Measurements from ENCODE around the gene QPCTL.

The QPCTL gene

GRCh38 chr19:45692187-45693105, at the start of gene QPCTL:
Gene QPCTL, plus strand, starts transcription at chr19:45692666. Its CDS starts 38 bp downstream, at chr19:45692704.
- DNase-seq, result peak; percentile 100

- peak; percentile 80 for DNase-seq
Observed at GRCh38 chr19:45643024-45643926, 49.2 kb upstream of the QPCTL start.

GRCh38 chr19:45643927-45644771, 48.3 kb upstream of the QPCTL start:
- DNase-seq, result no peak

- no peak for DNase-seq
Observed at GRCh38 chr19:45645068-45645630, 47.3 kb upstream of the QPCTL start.

GRCh38 chr19:45645631-45646344, 46.7 kb upstream of the QPCTL start:
- DNase-seq, result peak; percentile 93

GRCh38 chr19:45646345-45646698, 46.1 kb upstream of the QPCTL start:
- DNase-seq, result no peak

- DNase-seq, result no peak
Observed at GRCh38 chr19:45650722-45651121, 41.7 kb upstream of the QPCTL start.

- no peak for DNase-seq
Observed at GRCh38 chr19:45653634-45654033, 38.8 kb upstream of the QPCTL start.

GRCh38 chr19:45655073-45655472, 37.4 kb upstream of the QPCTL start:
- no peak for DNase-seq

GRCh38 chr19:45657520-45658167, 34.8 kb upstream of the QPCTL start:
- DNase-seq, result no peak

GRCh38 chr19:45659096-45659729, 33.3 kb upstream of the QPCTL start:
- DNase-seq, result no peak

- DNase-seq, result no peak
Observed at GRCh38 chr19:45660636-45661035, 31.8 kb upstream of the QPCTL start.

- DNase-seq, result no peak
Observed at GRCh38 chr19:45663800-45664199, 28.7 kb upstream of the QPCTL start.

GRCh38 chr19:45664575-45664974, 27.9 kb upstream of the QPCTL start:
- DNase-seq, result no peak

GRCh38 chr19:45667620-45668341, 24.7 kb upstream of the QPCTL start, which contains the start of gene GIPR:
Gene GIPR, plus strand, starts transcription at chr19:45668221. Its CDS starts 1,300 bp downstream, at chr19:45669521.
- peak; percentile 37 for DNase-seq

- DNase-seq, result no peak
Observed at GRCh38 chr19:45668342-45668871, 24.1 kb upstream of the QPCTL start.

GRCh38 chr19:45670670-45671453, 21.6 kb upstream of the QPCTL start:
- peak; percentile 77 for DNase-seq

- no peak for DNase-seq
Observed at GRCh38 chr19:45674946-45675345, 17.5 kb upstream of the QPCTL start.

GRCh38 chr19:45676851-45677263, 15.6 kb upstream of the QPCTL start:
- no peak for DNase-seq

Data from EL (cell line).